GM19025 (cell line): ENCODE measurements around the gene DACT2.
"Not testable (repeated sequence)": the region's sequence is repeated elsewhere in the genome, so short reads cannot be mapped to it uniquely, and the experiment has no call there.

Experiments used
- ATAC-seq: cut with Tn5 transposase; IDR thresholded peaks from one replicate; pipeline ENCODE4 v1.9.1; 2021; ENCODE audit warnings: mild to moderate bottlenecking, low read depth, moderate library complexity; ENCODE audit not compliant: unreplicated experiment

DACT2 gene

GRCh38 chr6:168328086-168328485 lies 8.5 kb upstream of the DACT2 start:
- ATAC-seq, result no peak

GRCh38 chr6:168326294-168327261 lies 7.0 kb upstream of the DACT2 start:
- no peak for ATAC-seq

GRCh38 chr6:168322966-168323365 lies 3.4 kb upstream of the DACT2 start:
- no peak for ATAC-seq

- no peak for ATAC-seq
These were observed 1.1 kb upstream of the DACT2 start for GRCh38 chr6:168320634-168321033.

GRCh38 chr6:168318579-168319278 lies 848 bp downstream of the DACT2 start:
- ATAC-seq, result no peak

GRCh38 chr6:168318090-168318489 lies 1.5 kb downstream of the DACT2 start:
- ATAC-seq, result no peak

GRCh38 chr6:168315596-168315995 lies 4.0 kb downstream of the DACT2 start:
- no peak for ATAC-seq

GRCh38 chr6:168314948-168315347 lies 4.6 kb downstream of the DACT2 start:
- no peak for ATAC-seq

- ATAC-seq, result no peak
These were observed 5.6 kb downstream of the DACT2 start for GRCh38 chr6:168314021-168314420.

- no peak for ATAC-seq
These were observed 6.1 kb downstream of the DACT2 start for GRCh38 chr6:168313431-168314011.

GRCh38 chr6:168312125-168312507 lies 7.5 kb downstream of the DACT2 start:
- not testable (repeated sequence) for ATAC-seq

GRCh38 chr6:168311410-168312124 lies 8.0 kb downstream of the DACT2 start:
- ATAC-seq, result no peak

- ATAC-seq, result no peak
These were observed 8.6 kb downstream of the DACT2 start for GRCh38 chr6:168310945-168311344.

GRCh38 chr6:168310403-168310802 lies 9.2 kb downstream of the DACT2 start:
- no peak for ATAC-seq

- ATAC-seq, result no peak
These were observed 9.6 kb downstream of the DACT2 start for GRCh38 chr6:168309997-168310396.

GRCh38 chr6:168309183-168309582 lies 10.4 kb downstream of the DACT2 start:
- ATAC-seq, result no peak

GRCh38 chr6:168308390-168309144 lies 11.0 kb downstream of the DACT2 start:
- no peak for ATAC-seq

- ATAC-seq, result no peak
These were observed 11.9 kb downstream of the DACT2 start for GRCh38 chr6:168307695-168308021.

- no peak for ATAC-seq
These were observed 12.4 kb downstream of the DACT2 start for GRCh38 chr6:168307015-168307694.

- ATAC-seq, result no peak
These were observed 13.7 kb downstream of the DACT2 start for GRCh38 chr6:168305863-168306262.
